ENCODE measurements around the gene ESYT2. TPM values are rescaled to one million over a fixed set of nuclear protein-coding genes. Genes with fewer than 3 reads are reported as not detected.

The ESYT2 gene
- total and polyA plus RNA-seq, 2 donors (not counting 1 experiment from before 2014, with no cell fraction given): 66.0 to 93.0 TPM

GRCh38 chr7:158869876-158870275 lies 40.6 kb upstream of the ESYT2 start:
- H3K4me3 ChIP-seq (replicated peaks in 1 of 4; ENCODE audit: control extremely low read depth in 1 of 4, insufficient read depth in 1 of 4, low read depth in 3 of 4, low read length in 4 of 4): no peak overlapping the region
- no peaks in the 10 kb centered on the region for H3K9me3 ChIP-seq (ENCODE audit: control insufficient read depth, insufficient read depth, low read depth, low read length)
- H3K9ac ChIP-seq (ENCODE audit: insufficient read depth, low read length): no peak overlapping the region
- DNase-seq (ENCODE audit: low read depth in 2 of 2): no peak
- no peak overlapping the region for H2AFZ ChIP-seq (ENCODE audit: low read length)
- peaks cover 5% of the 10 kb centered on the region for H3K79me2 ChIP-seq (ENCODE audit: control insufficient read depth, insufficient read depth, low read length)
- no peaks in the 10 kb centered on the region for H3K27me3 ChIP-seq (ENCODE audit: control insufficient read depth, insufficient read depth, low read length)
- H3K4me1 ChIP-seq (ENCODE audit: control insufficient read depth, extremely low read depth, insufficient read depth, low read length): no peaks in the 10 kb centered on the region
- H3K27ac ChIP-seq (ENCODE audit: insufficient read depth, low read length): no peak overlapping the region
- H3K4me2 ChIP-seq (ENCODE audit: extremely low read depth, insufficient read depth, low read length): no peak overlapping the region
- peaks cover 5% of the 10 kb centered on the region for H3K36me3 ChIP-seq (ENCODE audit: control insufficient read depth, insufficient read depth, low read length)
- H4K20me1 ChIP-seq (ENCODE audit: control insufficient read depth, extremely low read depth, insufficient read depth, low read length): no peaks in the 10 kb centered on the region
- TF ChIP-seq CTCF (conservative IDR thresholded peaks at IDR 0.05 in 1 of 2, IDR thresholded peaks at IDR 0.05 in 1 of 2; ENCODE audit: low read depth in 1 of 2, low read length in 2 of 2) (no peak), EZH2 (IDR thresholded peaks at IDR 0.05; ENCODE audit: low read length, missing control alignments) (no peak)

GRCh38 chr7:158868764-158869410 lies 39.6 kb upstream of the ESYT2 start:
- TF ChIP-seq CTCF (conservative IDR thresholded peaks at IDR 0.05 in 1 of 2, IDR thresholded peaks at IDR 0.05 in 1 of 2; ENCODE audit: low read depth in 1 of 2, low read length in 2 of 2): no peak
- TF ChIP-seq EZH2 (IDR thresholded peaks at IDR 0.05; ENCODE audit: low read length, missing control alignments): no peak
- no peak for DNase-seq (ENCODE audit: low read depth in 2 of 2)
- no peak overlapping the region for H3K4me2 ChIP-seq (ENCODE audit: extremely low read depth, insufficient read depth, low read length)
- H3K4me3 ChIP-seq (replicated peaks in 1 of 4; ENCODE audit: control extremely low read depth in 1 of 4, insufficient read depth in 1 of 4, low read depth in 3 of 4, low read length in 4 of 4): no peak overlapping the region
- H3K27ac ChIP-seq (ENCODE audit: insufficient read depth, low read length): no peak overlapping the region
- H3K36me3 ChIP-seq (ENCODE audit: control insufficient read depth, insufficient read depth, low read length): peaks cover 5% of the 10 kb centered on the region
- H3K9ac ChIP-seq (ENCODE audit: insufficient read depth, low read length): no peak overlapping the region
- H2AFZ ChIP-seq (ENCODE audit: low read length): no peak overlapping the region
- peaks cover 6% of the 10 kb centered on the region for H3K79me2 ChIP-seq (ENCODE audit: control insufficient read depth, insufficient read depth, low read length)
- no peaks in the 10 kb centered on the region for H4K20me1 ChIP-seq (ENCODE audit: control insufficient read depth, extremely low read depth, insufficient read depth, low read length)
- H3K9me3 ChIP-seq (ENCODE audit: control insufficient read depth, insufficient read depth, low read depth, low read length): no peaks in the 10 kb centered on the region
- H3K4me1 ChIP-seq (ENCODE audit: control insufficient read depth, extremely low read depth, insufficient read depth, low read length): peaks cover 4% of the 10 kb centered on the region
- H3K27me3 ChIP-seq (ENCODE audit: control insufficient read depth, insufficient read depth, low read length): no peaks in the 10 kb centered on the region

GRCh38 chr7:158867214-158867984 lies 38.1 kb upstream of the ESYT2 start:
- Histone ChIP-seq H3K79me2 (ENCODE audit: control insufficient read depth, insufficient read depth, low read length) (peaks cover 6% of the 10 kb centered on the region), H3K4me3 (replicated peaks in 1 of 4; ENCODE audit: control extremely low read depth in 1 of 4, insufficient read depth in 1 of 4, low read depth in 3 of 4, low read length in 4 of 4) (no peak overlapping the region), H3K9ac (ENCODE audit: insufficient read depth, low read length) (no peak overlapping the region), H3K27ac (ENCODE audit: insufficient read depth, low read length) (no peak overlapping the region), H3K27me3 (ENCODE audit: control insufficient read depth, insufficient read depth, low read length) (no peaks in the 10 kb centered on the region), H3K9me3 (ENCODE audit: control insufficient read depth, insufficient read depth, low read depth, low read length) (no peaks in the 10 kb centered on the region), H3K4me1 (ENCODE audit: control insufficient read depth, extremely low read depth, insufficient read depth, low read length) (peaks cover 4% of the 10 kb centered on the region), H4K20me1 (ENCODE audit: control insufficient read depth, extremely low read depth, insufficient read depth, low read length) (no peaks in the 10 kb centered on the region), H3K4me2 (ENCODE audit: extremely low read depth, insufficient read depth, low read length) (no peak overlapping the region), H3K36me3 (ENCODE audit: control insufficient read depth, insufficient read depth, low read length) (peaks cover 5% of the 10 kb centered on the region), H2AFZ (ENCODE audit: low read length) (no peak overlapping the region)
- DNase-seq (ENCODE audit: low read depth in 2 of 2): no peak
- no peak for TF ChIP-seq EZH2 (IDR thresholded peaks at IDR 0.05; ENCODE audit: low read length, missing control alignments)
- no peak for TF ChIP-seq CTCF (conservative IDR thresholded peaks at IDR 0.05 in 1 of 2, IDR thresholded peaks at IDR 0.05 in 1 of 2; ENCODE audit: low read depth in 1 of 2, low read length in 2 of 2)

Data from fibroblast of lung (primary cell).